ENCODE measurements around the gene KCNG4.

KCNG4 gene

DNA sequence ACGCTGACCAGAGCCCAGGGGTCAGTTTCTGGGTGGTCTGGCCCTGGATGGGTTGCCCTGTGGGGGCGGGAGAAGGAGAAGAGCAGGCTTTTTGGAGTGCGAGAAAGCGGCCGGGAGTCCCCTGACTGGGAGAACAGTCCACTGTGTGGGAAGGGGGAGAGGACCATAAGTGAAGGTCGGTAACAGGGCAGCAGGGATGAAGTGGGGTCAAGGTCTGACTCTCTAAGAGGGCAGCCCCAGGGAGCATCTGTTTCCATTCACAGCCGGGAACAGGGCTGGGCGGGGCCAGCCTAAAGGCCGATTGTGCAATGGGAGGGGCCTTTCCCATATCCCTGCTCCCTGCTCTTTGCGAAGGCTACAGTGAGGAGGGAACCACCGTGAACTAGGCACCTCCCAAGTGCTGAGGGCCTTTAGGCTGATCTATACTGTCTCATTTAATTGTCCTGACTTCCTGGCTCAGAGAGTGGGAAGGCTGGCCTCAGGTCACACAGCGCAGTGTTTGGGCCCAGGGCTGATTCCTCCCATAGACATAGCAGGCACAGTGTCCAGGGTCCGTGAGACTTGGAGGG, 44.4 kb upstream of the KCNG4 start:
- no peaks in the 10 kb centered on the region for H3K9me3 ChIP-seq (ENCODE audit: control insufficient read depth, insufficient read depth, low read depth, low read length)
- no peaks in the 10 kb centered on the region for H3K36me3 ChIP-seq (ENCODE audit: control insufficient read depth in 2 of 2, insufficient read depth in 1 of 2, low read length in 2 of 2)
- no peak overlapping the region for H3K4me3 ChIP-seq (ENCODE audit: low read depth, low read length)
- TF ChIP-seq KLF1 (tag by site-specific recombination; IDR thresholded peaks at IDR 0.05), result peak; percentile 34; the same call in 1 of the 2 replicates
- TF ChIP-seq, protein P1, sequence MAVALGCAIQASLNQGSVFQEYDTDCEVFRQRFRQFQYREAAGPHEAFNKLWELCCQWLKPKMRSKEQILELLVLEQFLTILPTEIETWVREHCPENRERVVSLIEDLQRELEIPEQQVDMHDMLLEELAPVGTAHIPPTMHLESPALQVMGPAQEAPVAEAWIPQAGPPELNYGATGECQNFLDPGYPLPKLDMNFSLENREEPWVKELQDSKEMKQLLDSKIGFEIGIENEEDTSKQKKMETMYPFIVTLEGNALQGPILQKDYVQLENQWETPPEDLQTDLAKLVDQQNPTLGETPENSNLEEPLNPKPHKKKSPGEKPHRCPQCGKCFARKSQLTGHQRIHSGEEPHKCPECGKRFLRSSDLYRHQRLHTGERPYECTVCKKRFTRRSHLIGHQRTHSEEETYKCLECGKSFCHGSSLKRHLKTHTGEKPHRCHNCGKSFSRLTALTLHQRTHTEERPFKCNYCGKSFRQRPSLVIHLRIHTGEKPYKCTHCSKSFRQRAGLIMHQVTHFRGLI (tag by site-specific recombination; IDR thresholded peaks at IDR 0.05), result no peak
- H3K27ac ChIP-seq (ENCODE audit: extremely low read depth, low read depth, low read length), result no peak overlapping the region
- no peaks in the 10 kb centered on the region for H3K4me1 ChIP-seq (ENCODE audit: control insufficient read depth, insufficient read depth, low read length)
- CTCF ChIA-PET, result interaction anchor here (1.0 kb wide), 1 partner anchor 7 kb away, joined by 3 read pairs; no protein-coding TSS in a partner anchor
- POLR2A ChIA-PET, result no interaction called here

DNA sequence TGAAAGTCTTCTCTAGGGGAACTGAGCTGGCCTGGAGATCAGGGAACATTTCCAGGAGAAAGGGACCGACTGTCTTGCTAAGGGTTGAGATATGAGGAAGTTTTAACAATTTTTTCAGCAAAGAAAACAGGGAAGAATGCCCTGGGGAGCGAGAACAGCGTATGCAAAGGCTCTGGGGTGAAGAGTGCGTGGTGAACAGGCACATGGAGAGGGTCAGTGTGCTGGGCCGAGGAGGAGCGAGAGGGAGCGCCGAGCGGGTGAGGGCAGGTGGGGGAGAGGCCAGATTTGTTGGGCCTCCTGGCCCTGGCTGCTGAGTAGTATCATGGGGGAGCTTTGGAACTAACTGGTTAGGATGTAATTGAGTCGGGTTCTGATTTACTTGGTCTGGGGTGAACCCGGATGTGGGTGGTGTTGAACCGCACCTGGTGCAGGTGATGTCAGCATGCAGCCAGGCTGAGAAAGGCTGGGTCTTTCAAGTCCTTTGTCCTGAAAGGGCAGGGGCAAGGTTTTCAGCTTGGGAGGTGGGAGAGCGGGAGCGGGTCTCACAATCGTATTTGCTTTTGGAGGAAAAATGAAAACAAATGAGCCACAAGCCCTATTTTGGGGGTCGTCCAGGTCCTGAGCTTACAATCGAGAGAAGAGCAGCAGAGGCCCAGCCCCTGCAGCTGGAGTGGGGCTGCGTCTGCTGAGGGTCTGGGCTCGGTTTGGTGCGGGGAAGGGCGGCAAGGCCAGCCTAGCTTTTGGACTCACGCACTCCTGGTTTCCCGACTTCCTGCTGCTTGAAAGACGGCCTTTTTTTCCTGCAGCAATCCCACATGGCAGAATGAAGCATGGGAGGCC, 43.7 kb upstream of the KCNG4 start:
- H3K4me1 ChIP-seq (ENCODE audit: control insufficient read depth, insufficient read depth, low read length), result no peaks in the 10 kb centered on the region
- peak; percentile 30; the same call in 1 of the 2 replicates for TF ChIP-seq ZNF623 (tag by site-specific recombination; IDR thresholded peaks at IDR 0.05)
- TF ChIP-seq ZNF140 (tag by site-specific recombination; IDR thresholded peaks at IDR 0.05), result no peak
- H3K36me3 ChIP-seq (ENCODE audit: control insufficient read depth in 2 of 2, insufficient read depth in 1 of 2, low read length in 2 of 2), result no peaks in the 10 kb centered on the region
- ChIA-PET CTCF (interaction anchor here (0.8 kb wide), 1 partner anchor 327 kb away, joined by 3 read pairs; no protein-coding TSS in a partner anchor), POLR2A (no interaction called here)
- H3K9me3 ChIP-seq (ENCODE audit: control insufficient read depth, insufficient read depth, low read depth, low read length), result no peaks in the 10 kb centered on the region
- H3K27ac ChIP-seq (ENCODE audit: extremely low read depth, low read depth, low read length), result no peak overlapping the region
- no peak overlapping the region for H3K4me3 ChIP-seq (ENCODE audit: low read depth, low read length)

DNA sequence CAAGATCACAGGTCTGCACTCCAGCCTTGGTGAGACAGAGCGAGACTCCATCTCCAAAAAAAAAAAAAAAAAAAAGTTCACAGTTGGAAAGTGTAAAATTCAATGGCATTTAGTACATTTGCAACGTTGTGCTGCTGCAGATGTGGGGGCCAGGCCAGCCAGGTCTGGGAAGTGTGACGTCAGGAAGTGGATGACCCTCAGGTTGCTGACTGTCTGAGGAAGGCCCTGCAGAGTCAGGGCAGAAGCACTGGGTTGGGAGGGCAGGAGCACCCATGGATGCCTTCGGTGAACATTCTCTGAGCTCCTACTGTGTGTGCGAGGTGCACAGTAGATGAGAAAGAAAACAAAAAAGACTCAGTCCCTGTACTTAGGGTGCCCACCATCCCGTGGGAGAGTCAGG, 42.7 kb upstream of the KCNG4 start:
- no peaks in the 10 kb centered on the region for H3K4me1 ChIP-seq (ENCODE audit: control insufficient read depth, insufficient read depth, low read length)
- CTCF ChIA-PET, result interaction anchor here (0.8 kb wide), 1 partner anchor 326 kb away, joined by 3 read pairs; no protein-coding TSS in a partner anchor
- POLR2A ChIA-PET, result no interaction called here

More for the DNA sequence above, 42.7 kb upstream of the KCNG4 start:
- TF ChIP-seq ZNF324 (tag by site-specific recombination; IDR thresholded peaks at IDR 0.05) (no peak), SP7 (tag by site-specific recombination; IDR thresholded peaks at IDR 0.05) (no peak), ZNF624 (tag by site-specific recombination; IDR thresholded peaks at IDR 0.05) (no peak), BCL11B (tag by site-specific recombination; IDR thresholded peaks at IDR 0.05; ENCODE audit: low read depth) (no peak), ZNF391 (tag by site-specific recombination; IDR thresholded peaks at IDR 0.05; ENCODE audit: borderline replicate concordance, low read depth) (no peak), ZNF157 (tag by site-specific recombination; IDR thresholded peaks at IDR 0.05) (no peak), ZNF223 (tag by site-specific recombination; IDR thresholded peaks at IDR 0.05) (no peak), ZNF10 (tag by site-specific recombination; IDR thresholded peaks at IDR 0.05) (no peak), ZFP37 (tag by site-specific recombination; IDR thresholded peaks at IDR 0.05) (no peak), ZNF529 (tag by site-specific recombination; IDR thresholded peaks at IDR 0.05; ENCODE audit: insufficient replicate concordance) (no peak), OVOL3 (tag by site-specific recombination; IDR thresholded peaks at IDR 0.05) (no peak), ZEB2 (tag by site-specific recombination; IDR thresholded peaks at IDR 0.05) (no peak)
- TF ChIP-seq, protein P2, sequence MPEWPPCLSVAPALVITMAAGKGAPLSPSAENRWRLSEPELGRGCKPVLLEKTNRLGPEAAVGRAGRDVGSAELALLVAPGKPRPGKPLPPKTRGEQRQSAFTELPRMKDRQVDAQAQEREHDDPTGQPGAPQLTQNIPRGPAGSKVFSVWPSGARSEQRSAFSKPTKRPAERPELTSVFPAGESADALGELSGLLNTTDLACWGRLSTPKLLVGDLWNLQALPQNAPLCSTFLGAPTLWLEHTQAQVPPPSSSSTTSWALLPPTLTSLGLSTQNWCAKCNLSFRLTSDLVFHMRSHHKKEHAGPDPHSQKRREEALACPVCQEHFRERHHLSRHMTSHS (tag by site-specific recombination; IDR thresholded peaks at IDR 0.05), result no peak
- TF ChIP-seq, protein P3, sequence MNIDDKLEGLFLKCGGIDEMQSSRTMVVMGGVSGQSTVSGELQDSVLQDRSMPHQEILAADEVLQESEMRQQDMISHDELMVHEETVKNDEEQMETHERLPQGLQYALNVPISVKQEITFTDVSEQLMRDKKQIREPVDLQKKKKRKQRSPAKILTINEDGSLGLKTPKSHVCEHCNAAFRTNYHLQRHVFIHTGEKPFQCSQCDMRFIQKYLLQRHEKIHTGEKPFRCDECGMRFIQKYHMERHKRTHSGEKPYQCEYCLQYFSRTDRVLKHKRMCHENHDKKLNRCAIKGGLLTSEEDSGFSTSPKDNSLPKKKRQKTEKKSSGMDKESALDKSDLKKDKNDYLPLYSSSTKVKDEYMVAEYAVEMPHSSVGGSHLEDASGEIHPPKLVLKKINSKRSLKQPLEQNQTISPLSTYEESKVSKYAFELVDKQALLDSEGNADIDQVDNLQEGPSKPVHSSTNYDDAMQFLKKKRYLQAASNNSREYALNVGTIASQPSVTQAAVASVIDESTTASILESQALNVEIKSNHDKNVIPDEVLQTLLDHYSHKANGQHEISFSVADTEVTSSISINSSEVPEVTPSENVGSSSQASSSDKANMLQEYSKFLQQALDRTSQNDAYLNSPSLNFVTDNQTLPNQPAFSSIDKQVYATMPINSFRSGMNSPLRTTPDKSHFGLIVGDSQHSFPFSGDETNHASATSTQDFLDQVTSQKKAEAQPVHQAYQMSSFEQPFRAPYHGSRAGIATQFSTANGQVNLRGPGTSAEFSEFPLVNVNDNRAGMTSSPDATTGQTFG (tag by site-specific recombination; IDR thresholded peaks at IDR 0.05; ENCODE audit: borderline replicate concordance), result no peak
- TF ChIP-seq, protein P4, sequence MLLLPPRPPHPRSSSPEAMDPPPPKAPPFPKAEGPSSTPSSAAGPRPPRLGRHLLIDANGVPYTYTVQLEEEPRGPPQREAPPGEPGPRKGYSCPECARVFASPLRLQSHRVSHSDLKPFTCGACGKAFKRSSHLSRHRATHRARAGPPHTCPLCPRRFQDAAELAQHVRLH (tag by site-specific recombination; IDR thresholded peaks at IDR 0.05), result no peak
- TF ChIP-seq, protein P5, sequence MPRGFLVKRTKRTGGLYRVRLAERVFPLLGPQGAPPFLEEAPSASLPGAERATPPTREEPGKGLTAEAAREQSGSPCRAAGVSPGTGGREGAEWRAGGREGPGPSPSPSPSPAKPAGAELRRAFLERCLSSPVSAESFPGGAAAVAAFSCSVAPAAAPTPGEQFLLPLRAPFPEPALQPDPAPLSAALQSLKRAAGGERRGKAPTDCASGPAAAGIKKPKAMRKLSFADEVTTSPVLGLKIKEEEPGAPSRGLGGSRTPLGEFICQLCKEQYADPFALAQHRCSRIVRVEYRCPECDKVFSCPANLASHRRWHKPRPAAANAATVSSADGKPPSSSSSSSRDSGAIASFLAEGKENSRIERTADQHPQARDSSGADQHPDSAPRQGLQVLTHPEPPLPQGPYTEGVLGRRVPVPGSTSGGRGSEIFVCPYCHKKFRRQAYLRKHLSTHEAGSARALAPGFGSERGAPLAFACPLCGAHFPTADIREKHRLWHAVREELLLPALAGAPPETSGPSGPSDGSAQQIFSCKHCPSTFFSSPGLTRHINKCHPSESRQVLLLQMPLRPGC (tag by site-specific recombination; IDR thresholded peaks at IDR 0.05), result no peak
- TF ChIP-seq, protein P6, sequence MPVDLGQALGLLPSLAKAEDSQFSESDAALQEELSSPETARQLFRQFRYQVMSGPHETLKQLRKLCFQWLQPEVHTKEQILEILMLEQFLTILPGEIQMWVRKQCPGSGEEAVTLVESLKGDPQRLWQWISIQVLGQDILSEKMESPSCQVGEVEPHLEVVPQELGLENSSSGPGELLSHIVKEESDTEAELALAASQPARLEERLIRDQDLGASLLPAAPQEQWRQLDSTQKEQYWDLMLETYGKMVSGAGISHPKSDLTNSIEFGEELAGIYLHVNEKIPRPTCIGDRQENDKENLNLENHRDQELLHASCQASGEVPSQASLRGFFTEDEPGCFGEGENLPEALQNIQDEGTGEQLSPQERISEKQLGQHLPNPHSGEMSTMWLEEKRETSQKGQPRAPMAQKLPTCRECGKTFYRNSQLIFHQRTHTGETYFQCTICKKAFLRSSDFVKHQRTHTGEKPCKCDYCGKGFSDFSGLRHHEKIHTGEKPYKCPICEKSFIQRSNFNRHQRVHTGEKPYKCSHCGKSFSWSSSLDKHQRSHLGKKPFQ (tag by site-specific recombination; IDR thresholded peaks at IDR 0.05), result no peak
- no peak overlapping the region for H3K27ac ChIP-seq (ENCODE audit: extremely low read depth, low read depth, low read length)
- H3K4me3 ChIP-seq (ENCODE audit: low read depth, low read length), result no peak overlapping the region
- H3K9me3 ChIP-seq (ENCODE audit: control insufficient read depth, insufficient read depth, low read depth, low read length), result no peaks in the 10 kb centered on the region
- H3K36me3 ChIP-seq (ENCODE audit: control insufficient read depth in 2 of 2, insufficient read depth in 1 of 2, low read length in 2 of 2), result no peaks in the 10 kb centered on the region

All from HEK293 (cell line).